T1000 (cell line): ENCODE data around the gene MIB1.

Source experiments
- DNase-seq: peaks from one replicate; lab custom pipeline; 2025; ENCODE audit warnings: mixed read lengths; lab: John Stamatoyannopoulos, UW

The MIB1 gene

GRCh38 chr18:21820033-21820810 is 79.6 kb downstream of the MIB1 start:
- DNase-seq, result no peak

- no peak for DNase-seq
Observed at GRCh38 chr18:21820811-21821143, 80.2 kb downstream of the MIB1 start.

- DNase-seq, result no peak
Observed at GRCh38 chr18:21823848-21824247, 83.3 kb downstream of the MIB1 start.

- DNase-seq, result no peak
Observed at GRCh38 chr18:21826196-21826595, 85.6 kb downstream of the MIB1 start.

- DNase-seq, result no peak
Observed at GRCh38 chr18:21826641-21827302, 86.2 kb downstream of the MIB1 start.

GRCh38 chr18:21830532-21830931 is 89.9 kb downstream of the MIB1 start:
- no peak for DNase-seq

GRCh38 chr18:21831413-21831831 is 90.8 kb downstream of the MIB1 start:
- DNase-seq, result no peak

GRCh38 chr18:21833604-21834298 is 93.2 kb downstream of the MIB1 start:
- DNase-seq, result no peak

GRCh38 chr18:21834299-21834660 is 93.7 kb downstream of the MIB1 start:
- no peak for DNase-seq

GRCh38 chr18:21841570-21841969 is 101.0 kb downstream of the MIB1 start:
- no peak for DNase-seq

GRCh38 chr18:21843341-21843740 is 102.7 kb downstream of the MIB1 start:
- no peak for DNase-seq

GRCh38 chr18:21851327-21851961 is 110.9 kb downstream of the MIB1 start:
- no peak for DNase-seq

- no peak for DNase-seq
Observed at GRCh38 chr18:21853016-21853415, 112.4 kb downstream of the MIB1 start.

- no peak for DNase-seq
Observed at GRCh38 chr18:21853775-21854552, 113.4 kb downstream of the MIB1 start.

GRCh38 chr18:21855432-21855831 is 114.8 kb downstream of the MIB1 start:
- DNase-seq, result no peak

- no peak for DNase-seq
Observed at GRCh38 chr18:21857871-21858270, 117.3 kb downstream of the MIB1 start.

- no peak for DNase-seq
Observed at GRCh38 chr18:21858544-21858943, 118.0 kb downstream of the MIB1 start.

- DNase-seq, result no peak
Observed at GRCh38 chr18:21864386-21864785, 123.8 kb downstream of the MIB1 start.

GRCh38 chr18:21865043-21865442 is 124.5 kb downstream of the MIB1 start:
- no peak for DNase-seq

GRCh38 chr18:21868770-21869169 is 128.2 kb downstream of the MIB1 start:
- DNase-seq, result no peak

GRCh38 chr18:21889570-21889969 is 149.0 kb downstream of the MIB1 start:
- no peak for DNase-seq
